HepG2 (cell line): Measurements from ENCODE around the gene SH2D6. TPM values are rescaled to one million over a fixed set of nuclear protein-coding genes. Genes with fewer than 3 reads are reported as not detected.
A peak's percentile ranks its signal among the peaks of the same experiment; 100 is the strongest.

Source experiments
- MTF1 ChIP-seq: sonication (generic); formaldehyde crosslinking; IDR thresholded peaks from 2 replicates; pipeline ENCODE4 v1.5.0; 2020; ENCODE audit warnings: missing genetic modification reagents
- NPAS2 ChIP-seq: sonication (generic); formaldehyde crosslinking; IDR thresholded peaks from 2 replicates; pipeline ENCODE4 v1.8.0; 2022; ENCODE audit warnings: mild to moderate bottlenecking, missing genetic modification reagents, borderline replicate concordance
- NRL ChIP-seq: sonication (generic); formaldehyde crosslinking; IDR thresholded peaks from 2 replicates; pipeline ENCODE4 v1.5.0; 2020; ENCODE audit warnings: missing genetic modification reagents, mild to moderate bottlenecking, moderate library complexity, borderline replicate concordance
- REL ChIP-seq: sonication (generic); formaldehyde crosslinking; conservative IDR thresholded peaks from 2 replicates; pipeline ENCODE4 v1.8.0; 2022; ENCODE audit warnings: mild to moderate bottlenecking, missing genetic modification reagents, moderate library complexity
- REXO4 ChIP-seq: sonication (generic); formaldehyde crosslinking; IDR thresholded peaks from 2 replicates; pipeline ENCODE4 v1.8.0; 2022; ENCODE audit warnings: missing genetic modification reagents, mild to moderate bottlenecking, borderline replicate concordance
- RFX5 ChIP-seq: IDR thresholded peaks from 2 replicates; pipeline ENCODE4 v1.6.1; 2011; ENCODE audit warnings: low read depth, low read length, improper control_type of control experiment
- RFXAP ChIP-seq: sonication (generic); formaldehyde crosslinking; IDR thresholded peaks from 2 replicates; pipeline ENCODE4 v1.4.0; 2020; ENCODE audit warnings: missing genetic modification reagents, borderline replicate concordance
- TRIM24 ChIP-seq: sonication (generic); formaldehyde crosslinking; IDR thresholded peaks from 2 replicates; pipeline ENCODE4 v1.8.0; 2022; ENCODE audit warnings: mild to moderate bottlenecking, missing genetic modification reagents
- ZBTB34 ChIP-seq: sonication (generic); formaldehyde crosslinking; IDR thresholded peaks from 2 replicates; pipeline ENCODE4 v1.8.0; 2022; ENCODE audit warnings: mild to moderate bottlenecking, missing genetic modification reagents
- ZEB1 ChIP-seq: IDR thresholded peaks from 2 replicates; pipeline ENCODE4 v1.6.1; 2012; ENCODE audit warnings: mild to moderate bottlenecking, low read depth, inconsistent platforms; ENCODE audit not compliant: insufficient replicate concordance
- ZNF124 ChIP-seq: sonication (generic); formaldehyde crosslinking; IDR thresholded peaks from 2 replicates; pipeline ENCODE4 v1.4.0; 2020; ENCODE audit warnings: missing genetic modification reagents
- ZNF138 ChIP-seq: sonication (generic); formaldehyde crosslinking; IDR thresholded peaks from 2 replicates; pipeline ENCODE4 v1.5.0; 2020; ENCODE audit warnings: mild to moderate bottlenecking, low read depth, missing genetic modification reagents
- ZNF224 ChIP-seq: sonication (generic); formaldehyde crosslinking; IDR thresholded peaks from 2 replicates; pipeline ENCODE4 v1.5.0; 2020; ENCODE audit warnings: mild to moderate bottlenecking, missing genetic modification reagents
- ZNF234 ChIP-seq: sonication (generic); formaldehyde crosslinking; conservative IDR thresholded peaks from 2 replicates; pipeline ENCODE4 v1.5.1; 2020; ENCODE audit warnings: mild to moderate bottlenecking, missing genetic modification reagents
- ZNF264 ChIP-seq: sonication (generic); formaldehyde crosslinking; IDR thresholded peaks from 2 replicates; pipeline ENCODE4 v1.4.0; 2020; ENCODE audit warnings: missing genetic modification reagents
- ZNF274 ChIP-seq: sonication (generic); formaldehyde crosslinking; IDR thresholded peaks from 2 replicates; pipeline ENCODE4 v1.5.1; 2020; ENCODE audit warnings: mild to moderate bottlenecking, missing genetic modification reagents
- ZNF317 ChIP-seq: sonication (generic); formaldehyde crosslinking; IDR thresholded peaks from 2 replicates; pipeline ENCODE4 v1.5.0; 2020; ENCODE audit warnings: mild to moderate bottlenecking, missing genetic modification reagents
- ZNF430 ChIP-seq: sonication (generic); formaldehyde crosslinking; IDR thresholded peaks from 2 replicates; pipeline ENCODE4 v1.9.0; 2021; ENCODE audit warnings: mild to moderate bottlenecking, missing genetic modification reagents
- ZSCAN12 ChIP-seq: sonication (generic); formaldehyde crosslinking; IDR thresholded peaks from 2 replicates; pipeline ENCODE4 v1.9.0; 2021; ENCODE audit warnings: mild to moderate bottlenecking, missing genetic modification reagents
- polyA plus RNA-seq, 8 experiments: library from polyadenylated mRNA; depleted of rRNA in 3 of 8; stranded (reverse) in 7 of 8; unstranded in 1 of 8; fragments of >200 nt; fragmentation: Illumina TruSeq in 4 of 8; extraction: Trizol in 4 of 8; gene quantifications; 2 replicates each; pipeline versions ENCODE4 v1.2.1 to v1.2.3, GENCODE V29; 2011 to 2016; ENCODE audit warnings: low read depth in 4 of 8, missing spikeins in 1 of 8, mixed read lengths in 1 of 8; ENCODE audit not compliant: insufficient read depth in 1 of 8
- total RNA-seq, 5 experiments: library from RNA; depleted of rRNA; stranded (reverse); fragments of >200 nt; fragmentation: Illumina TruSeq; extraction: Trizol; gene quantifications; 2 replicates each; pipeline ENCODE4 v1.2.3, GENCODE V29; 2016; ENCODE audit warnings: low read depth in 1 of 5
- TF ChIP-seq, protein P1 (sequence below): sonication (generic); formaldehyde crosslinking; IDR thresholded peaks from 2 replicates; pipeline ENCODE4 v1.5.0; 2020; ENCODE audit warnings: missing genetic modification reagents
- TF ChIP-seq, protein P2 (sequence below): sonication (generic); formaldehyde crosslinking; IDR thresholded peaks from 2 replicates; pipeline ENCODE4 v1.9.0; 2021; ENCODE audit warnings: missing genetic modification reagents, borderline replicate concordance
- TF ChIP-seq, protein P3 (sequence below): sonication (generic); formaldehyde crosslinking; IDR thresholded peaks from 2 replicates; pipeline ENCODE4 v1.4.0; 2020; ENCODE audit warnings: mild to moderate bottlenecking, missing genetic modification reagents
- TF ChIP-seq, protein P4 (sequence below): sonication (generic); formaldehyde crosslinking; IDR thresholded peaks from 2 replicates; pipeline ENCODE4 v1.8.1; 2023; ENCODE audit warnings: mild to moderate bottlenecking, missing genetic modification reagents

SH2D6 gene
- total and polyA plus RNA-seq, 2 of the 13 experiments (the other 11 are each of a cell fraction or from before 2014, with no cell fraction given): 0.11 to 0.26 TPM

DNA sequence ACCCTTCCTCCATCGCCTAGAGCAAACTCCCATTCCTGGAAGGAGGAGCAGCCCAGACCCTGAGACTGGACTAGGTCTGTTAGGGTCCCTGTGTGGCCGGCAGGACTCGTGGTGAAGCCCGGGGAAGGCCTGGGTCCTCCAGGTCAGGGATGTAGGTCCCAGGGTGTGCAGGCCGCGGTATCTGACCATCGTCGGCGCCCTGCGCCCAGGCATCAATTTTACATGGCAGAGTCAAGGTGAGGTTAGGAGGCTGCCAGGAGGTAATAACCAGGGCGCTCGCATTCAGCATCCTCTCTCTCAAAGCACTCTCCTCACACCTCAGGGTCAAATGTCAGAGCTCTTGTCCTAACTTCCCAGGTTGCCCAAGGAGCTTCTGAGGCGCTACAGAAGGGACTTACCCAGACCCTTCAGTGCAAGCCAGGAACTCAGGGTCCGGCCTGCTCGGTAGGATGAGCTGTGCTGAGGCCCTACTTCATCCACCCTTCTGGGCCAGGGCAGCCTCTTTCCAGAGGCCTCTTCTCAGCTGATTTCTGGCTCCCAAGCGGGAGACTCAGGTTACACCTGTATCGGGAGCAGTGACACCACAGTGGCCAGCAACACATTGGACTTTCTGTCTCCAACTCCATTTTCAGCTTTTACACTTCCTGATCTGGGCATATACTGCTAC, 628 bp downstream of the SH2D6 start (continued):
- TF ChIP-seq, protein P1, sequence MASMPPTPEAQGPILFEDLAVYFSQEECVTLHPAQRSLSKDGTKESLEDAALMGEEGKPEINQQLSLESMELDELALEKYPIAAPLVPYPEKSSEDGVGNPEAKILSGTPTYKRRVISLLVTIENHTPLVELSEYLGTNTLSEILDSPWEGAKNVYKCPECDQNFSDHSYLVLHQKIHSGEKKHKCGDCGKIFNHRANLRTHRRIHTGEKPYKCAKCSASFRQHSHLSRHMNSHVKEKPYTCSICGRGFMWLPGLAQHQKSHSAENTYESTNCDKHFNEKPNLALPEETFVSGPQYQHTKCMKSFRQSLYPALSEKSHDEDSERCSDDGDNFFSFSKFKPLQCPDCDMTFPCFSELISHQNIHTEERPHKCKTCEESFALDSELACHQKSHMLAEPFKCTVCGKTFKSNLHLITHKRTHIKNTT: no peak
- no peak for TF ChIP-seq ZNF234 (CRISPR knock-in tag)
- TF ChIP-seq ZNF274 (CRISPR knock-in tag): no peak
- TF ChIP-seq ZNF317 (CRISPR knock-in tag): 0 out of 2 replicates have a peak, but pooled peaks have one; percentile 4
- TF ChIP-seq, protein P2, sequence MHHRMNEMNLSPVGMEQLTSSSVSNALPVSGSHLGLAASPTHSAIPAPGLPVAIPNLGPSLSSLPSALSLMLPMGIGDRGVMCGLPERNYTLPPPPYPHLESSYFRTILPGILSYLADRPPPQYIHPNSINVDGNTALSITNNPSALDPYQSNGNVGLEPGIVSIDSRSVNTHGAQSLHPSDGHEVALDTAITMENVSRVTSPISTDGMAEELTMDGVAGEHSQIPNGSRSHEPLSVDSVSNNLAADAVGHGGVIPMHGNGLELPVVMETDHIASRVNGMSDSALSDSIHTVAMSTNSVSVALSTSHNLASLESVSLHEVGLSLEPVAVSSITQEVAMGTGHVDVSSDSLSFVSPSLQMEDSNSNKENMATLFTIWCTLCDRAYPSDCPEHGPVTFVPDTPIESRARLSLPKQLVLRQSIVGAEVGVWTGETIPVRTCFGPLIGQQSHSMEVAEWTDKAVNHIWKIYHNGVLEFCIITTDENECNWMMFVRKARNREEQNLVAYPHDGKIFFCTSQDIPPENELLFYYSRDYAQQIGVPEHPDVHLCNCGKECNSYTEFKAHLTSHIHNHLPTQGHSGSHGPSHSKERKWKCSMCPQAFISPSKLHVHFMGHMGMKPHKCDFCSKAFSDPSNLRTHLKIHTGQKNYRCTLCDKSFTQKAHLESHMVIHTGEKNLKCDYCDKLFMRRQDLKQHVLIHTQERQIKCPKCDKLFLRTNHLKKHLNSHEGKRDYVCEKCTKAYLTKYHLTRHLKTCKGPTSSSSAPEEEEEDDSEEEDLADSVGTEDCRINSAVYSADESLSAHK (CRISPR knock-in tag): no peak
- TF ChIP-seq ZNF224 (CRISPR knock-in tag): no peak
- TF ChIP-seq ZSCAN12: no peak
- TF ChIP-seq REXO4: no peak
- no peak for TF ChIP-seq ZNF430 (CRISPR knock-in tag)
- TF ChIP-seq MTF1 (CRISPR knock-in tag): no peak
- no peak for TF ChIP-seq RFX5
- no peak for TF ChIP-seq NPAS2 (CRISPR knock-in tag)
- peak; percentile 5; the same call in 1 of the 2 replicates for TF ChIP-seq RFXAP (CRISPR knock-in tag)
- TF ChIP-seq REL (CRISPR knock-in tag): no peak
- no peak for TF ChIP-seq ZNF124 (CRISPR knock-in tag)
- TF ChIP-seq NRL (CRISPR knock-in tag): 0 out of 2 replicates have a peak, but pooled peaks have one; percentile 61
- TF ChIP-seq ZNF138 (CRISPR knock-in tag): no peak
- TF ChIP-seq ZEB1: no peak
- TF ChIP-seq, protein P3, sequence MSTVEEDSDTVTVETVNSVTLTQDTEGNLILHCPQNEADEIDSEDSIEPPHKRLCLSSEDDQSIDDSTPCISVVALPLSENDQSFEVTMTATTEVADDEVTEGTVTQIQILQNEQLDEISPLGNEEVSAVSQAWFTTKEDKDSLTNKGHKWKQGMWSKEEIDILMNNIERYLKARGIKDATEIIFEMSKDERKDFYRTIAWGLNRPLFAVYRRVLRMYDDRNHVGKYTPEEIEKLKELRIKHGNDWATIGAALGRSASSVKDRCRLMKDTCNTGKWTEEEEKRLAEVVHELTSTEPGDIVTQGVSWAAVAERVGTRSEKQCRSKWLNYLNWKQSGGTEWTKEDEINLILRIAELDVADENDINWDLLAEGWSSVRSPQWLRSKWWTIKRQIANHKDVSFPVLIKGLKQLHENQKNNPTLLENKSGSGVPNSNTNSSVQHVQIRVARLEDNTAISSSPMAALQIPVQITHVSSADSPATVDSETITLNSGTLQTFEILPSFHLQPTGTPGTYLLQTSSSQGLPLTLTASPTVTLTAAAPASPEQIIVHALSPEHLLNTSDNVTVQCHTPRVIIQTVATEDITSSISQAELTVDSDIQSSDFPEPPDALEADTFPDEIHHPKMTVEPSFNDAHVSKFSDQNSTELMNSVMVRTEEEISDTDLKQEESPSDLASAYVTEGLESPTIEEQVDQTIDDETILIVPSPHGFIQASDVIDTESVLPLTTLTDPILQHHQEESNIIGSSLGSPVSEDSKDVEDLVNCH (CRISPR knock-in tag): no peak
- TF ChIP-seq ZNF264 (CRISPR knock-in tag): no peak
- TF ChIP-seq, protein P4, sequence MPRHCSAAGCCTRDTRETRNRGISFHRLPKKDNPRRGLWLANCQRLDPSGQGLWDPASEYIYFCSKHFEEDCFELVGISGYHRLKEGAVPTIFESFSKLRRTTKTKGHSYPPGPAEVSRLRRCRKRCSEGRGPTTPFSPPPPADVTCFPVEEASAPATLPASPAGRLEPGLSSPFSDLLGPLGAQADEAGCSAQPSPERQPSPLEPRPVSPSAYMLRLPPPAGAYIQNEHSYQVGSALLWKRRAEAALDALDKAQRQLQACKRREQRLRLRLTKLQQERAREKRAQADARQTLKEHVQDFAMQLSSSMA: peak; percentile 60; the same call in 1 of the 2 replicates
- no peak for TF ChIP-seq TRIM24 (CRISPR knock-in tag)
- no peak; the same call in 1 of the 2 replicates for TF ChIP-seq ZBTB34 (CRISPR knock-in tag)
